Mesenchymal stem cell (in vitro differentiated cells and primary cell): ENCODE data around the gene TAS2R14.
A peak's percentile ranks its signal among the peaks of the same experiment; 100 is the strongest.

ENCODE experiments used
- DNase-seq: peaks from one replicate; pipeline ENCODE4 v3.0.0-alpha.2; 2013
- H2AFZ ChIP-seq: one replicate; pipeline ENCODE4 v1.6.1; 2013; ENCODE audit warnings: low read depth, mild to moderate bottlenecking, control low read depth, inconsistent platforms, low read length, moderate library complexity
- H2AK5ac ChIP-seq: 2 replicates; pipeline ENCODE4 v1.6.1; 2013; ENCODE audit warnings: low read length, moderate library complexity, mild to moderate bottlenecking, inconsistent platforms; ENCODE audit not compliant: severe bottlenecking
- H2BK120ac ChIP-seq: one replicate; pipeline ENCODE4 v1.6.1; 2013; ENCODE audit warnings: low read depth, mild to moderate bottlenecking, inconsistent platforms, low read length, moderate library complexity
- H2BK12ac ChIP-seq, 2 experiments: one replicate each; pipeline ENCODE4 v1.6.1; 2013; ENCODE audit warnings: inconsistent platforms in 2 of 2, low read length in 2 of 2, mild to moderate bottlenecking in 2 of 2, moderate library complexity in 2 of 2, control low read depth in 1 of 2
- H2BK15ac ChIP-seq: one replicate; pipeline ENCODE4 v1.6.1; 2013; ENCODE audit warnings: mild to moderate bottlenecking, low read depth, inconsistent platforms; ENCODE audit not compliant: poor library complexity, severe bottlenecking
- H2BK5ac ChIP-seq: 2 replicates; pipeline ENCODE4 v1.6.1; 2013; ENCODE audit warnings: low read depth, mild to moderate bottlenecking, low read length, control low read depth, inconsistent platforms; ENCODE audit not compliant: poor library complexity, severe bottlenecking
- H3K14ac ChIP-seq, 2 experiments: one replicate each; pipeline ENCODE4 v1.6.1; 2013; ENCODE audit warnings: inconsistent platforms in 2 of 2, low read length in 2 of 2, control low read depth in 1 of 2, mild to moderate bottlenecking in 1 of 2, moderate library complexity in 1 of 2
- H3K18ac ChIP-seq, 2 experiments: one replicate each; pipeline ENCODE4 v1.6.1; 2013; ENCODE audit warnings: inconsistent platforms in 2 of 2, low read length in 2 of 2, control low read depth in 1 of 2, low read depth in 1 of 2, mild to moderate bottlenecking in 1 of 2
- H3K23ac ChIP-seq, 2 experiments: one replicate each; pipeline ENCODE4 v1.6.1; 2013; ENCODE audit warnings: inconsistent platforms in 2 of 2, low read length in 2 of 2, mild to moderate bottlenecking in 2 of 2, moderate library complexity in 2 of 2, control low read depth in 1 of 2
- H3K27ac ChIP-seq: 2 replicates; pipeline ENCODE4 v1.5.1; 2013; ENCODE audit warnings: mild to moderate bottlenecking, moderate library complexity, low read length, control low read depth, inconsistent platforms; ENCODE audit not compliant: poor library complexity, severe bottlenecking
- H3K27me3 ChIP-seq, 2 experiments: 2 replicates each; pipeline versions ENCODE4 v1.6.1 to v1.7.0; 2013; ENCODE audit warnings: low read length in 2 of 2, mild to moderate bottlenecking in 2 of 2, moderate library complexity in 2 of 2, control low read depth in 1 of 2, inconsistent platforms in 1 of 2; ENCODE audit not compliant: control insufficient read depth in 1 of 2, insufficient read depth in 1 of 2
- H3K36me3 ChIP-seq, 2 experiments: 2 replicates each; pipeline versions ENCODE4 v1.6.1 to v1.7.0; 2013; ENCODE audit warnings: low read length in 2 of 2, control low read depth in 1 of 2, inconsistent platforms in 1 of 2, low read depth in 1 of 2, mild to moderate bottlenecking in 1 of 2; ENCODE audit not compliant: insufficient read depth in 2 of 2, control insufficient read depth in 1 of 2
- H3K4ac ChIP-seq, 2 experiments: one replicate each; pipeline ENCODE4 v1.6.1; 2013; ENCODE audit warnings: inconsistent platforms in 2 of 2, low read length in 2 of 2, mild to moderate bottlenecking in 2 of 2, moderate library complexity in 2 of 2, control low read depth in 1 of 2, low read depth in 1 of 2
- H3K4me1 ChIP-seq: 2 replicates; pipeline ENCODE4 v1.6.1; 2013; ENCODE audit warnings: low read depth, low read length, control low read depth; ENCODE audit not compliant: control insufficient read depth, insufficient read depth
- H3K4me2 ChIP-seq: 2 replicates; pipeline ENCODE4 v1.6.1; 2013; ENCODE audit warnings: low read length, mild to moderate bottlenecking, inconsistent platforms; ENCODE audit not compliant: poor library complexity, severe bottlenecking
- H3K4me3 ChIP-seq, 2 experiments: 2 replicates each; pipeline versions ENCODE4 v1.5.1 to v1.7.0; 2013; ENCODE audit warnings: low read length in 2 of 2, mild to moderate bottlenecking in 2 of 2, control low read depth in 1 of 2, low read depth in 1 of 2; ENCODE audit not compliant: insufficient read depth in 1 of 2
- H3K79me1 ChIP-seq: replicated peaks from 2 replicates; pipeline ENCODE4 v1.6.1; 2013; ENCODE audit warnings: mild to moderate bottlenecking, control low read depth, low read length, inconsistent platforms; ENCODE audit not compliant: poor library complexity, severe bottlenecking
- H3K9ac ChIP-seq: 2 replicates; pipeline ENCODE4 v1.7.0; 2013; ENCODE audit warnings: mild to moderate bottlenecking, low read length, moderate library complexity
- H3K9me3 ChIP-seq: 2 replicates; pipeline ENCODE4 v1.7.0; 2013; ENCODE audit warnings: mild to moderate bottlenecking, low read length; ENCODE audit not compliant: control insufficient read depth
- H4K8ac ChIP-seq: one replicate; pipeline ENCODE4 v1.6.1; 2013; ENCODE audit warnings: inconsistent platforms, mild to moderate bottlenecking, low read length, moderate library complexity
- H4K91ac ChIP-seq: one replicate; pipeline ENCODE4 v1.6.1; 2013; ENCODE audit warnings: mild to moderate bottlenecking, low read length, inconsistent platforms
- WGBS: methylation state at CpG from one replicate; pipeline ENCODE4 v1.1.7; 2013; ENCODE audit warnings: mixed read lengths; 5-methylcytosine and 5-hydroxymethylcytosine counted together

TAS2R14 gene

DNA sequence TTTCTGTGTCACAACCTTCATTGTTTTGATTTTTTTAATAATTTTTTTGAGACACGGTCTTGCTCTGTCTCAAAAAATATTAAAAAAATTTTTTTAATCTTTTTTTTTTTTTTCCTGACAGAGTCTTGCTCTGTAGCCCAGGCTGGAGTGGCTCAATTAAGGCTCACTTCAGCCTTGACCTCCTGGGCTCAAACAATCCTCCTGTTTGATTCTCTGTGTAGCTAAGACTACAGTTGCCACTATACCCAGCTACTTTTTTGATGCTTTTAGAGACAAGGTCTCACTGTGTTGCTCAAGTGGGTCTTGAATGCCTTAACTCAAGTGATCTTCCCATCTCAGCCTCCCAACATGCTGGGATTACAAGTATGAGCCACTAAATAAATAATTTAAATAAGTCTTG is 19.3 kb downstream of the TAS2R14 start:
- no peaks in the 10 kb centered on the region for H3K36me3 ChIP-seq
- H4K8ac ChIP-seq, result peak overlapping the region; percentile 28
- no peak overlapping the region for H3K27ac ChIP-seq
- H3K4ac ChIP-seq, result no peak overlapping the region
- no peak overlapping the region for H3K14ac ChIP-seq
- no peaks in the 10 kb centered on the region for H3K79me1 ChIP-seq
- H3K4me2 ChIP-seq, result no peak overlapping the region
- no peak overlapping the region for H3K4me3 ChIP-seq
- H2BK15ac ChIP-seq, result no peak overlapping the region
- H2AFZ ChIP-seq, result no peak overlapping the region
- H2BK5ac ChIP-seq, result no peak overlapping the region
- H2BK12ac ChIP-seq, result no peak overlapping the region
- DNase-seq, result no peak
- WGBS, result 100% methylated on average over 1 of the region's 1 CpG
- H3K9ac ChIP-seq, result no peak overlapping the region
- no peaks in the 10 kb centered on the region for H3K9me3 ChIP-seq
- H3K4me1 ChIP-seq, result no peaks in the 10 kb centered on the region
- H3K18ac ChIP-seq, result no peak overlapping the region
- H3K27me3 ChIP-seq, result no peaks in the 10 kb centered on the region
- H2BK120ac ChIP-seq, result no peak overlapping the region
- no peak overlapping the region for H3K23ac ChIP-seq
- H2AK5ac ChIP-seq, result no peak overlapping the region
- no peak overlapping the region for H4K91ac ChIP-seq

DNA sequence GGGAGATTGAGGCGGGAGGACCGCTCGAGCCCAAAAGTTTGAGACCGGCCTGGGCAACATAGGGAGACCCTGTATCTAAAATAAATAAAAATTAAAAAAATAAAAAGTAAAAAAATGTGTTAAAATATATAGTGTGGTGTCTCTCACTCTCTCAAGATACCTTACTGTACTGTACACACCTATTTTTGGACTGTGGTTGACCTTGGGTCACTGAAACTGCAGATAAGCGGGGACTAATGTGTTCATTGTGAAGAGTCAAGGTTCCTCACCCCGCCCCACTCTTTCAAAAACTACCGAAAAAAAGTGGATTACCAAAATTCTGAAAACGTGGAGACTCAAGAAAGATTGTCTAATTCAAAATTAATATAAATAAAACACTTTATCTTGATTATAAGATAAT is 28.7 kb downstream of the TAS2R14 start:
- 60% methylated on average over 2 of the region's 8 CpGs for WGBS

DNA sequence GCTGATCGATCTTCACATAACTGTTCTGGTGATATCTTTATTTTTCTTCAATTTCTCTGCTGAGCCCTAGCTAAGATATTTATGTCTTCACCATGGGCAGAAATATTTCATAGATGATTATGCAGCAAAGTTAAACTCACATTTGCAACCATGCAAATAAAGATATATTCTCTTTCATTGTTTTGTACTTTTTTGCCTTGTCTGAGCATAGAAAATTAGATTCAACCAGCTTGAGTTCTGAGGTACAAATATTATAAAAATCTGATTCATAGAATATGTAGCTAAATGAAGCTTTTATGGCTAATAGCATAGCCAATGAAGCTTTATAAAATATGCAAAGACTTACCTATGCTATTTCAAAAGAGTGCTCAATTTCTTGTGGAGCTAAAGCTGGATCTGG is 29.6 kb downstream of the TAS2R14 start, which contains the start of gene TAS2R13:
TSS of gene TAS2R13 (minus strand) at position 101 of the 400 bp plus-strand sequence. CDS start 264 bp downstream, outside the sequence.
- Histone ChIP-seq H3K4me1 (no peaks in the 10 kb centered on the region), H2BK15ac (no peak within 1 kb of the TSS), H4K8ac (no peak within 1 kb of the TSS), H4K91ac (no peak within 1 kb of the TSS), H2AFZ (no peak within 1 kb of the TSS), H3K79me1 (peaks cover 4% of the 10 kb centered on the region), H3K36me3 (no peaks in the 10 kb centered on the region), H3K18ac (no peak within 1 kb of the TSS), H3K23ac (no peak within 1 kb of the TSS), H3K9me3 (peaks cover 13% of the 10 kb centered on the region), H2BK120ac (no peak within 1 kb of the TSS), H3K9ac (no peak within 1 kb of the TSS), H3K4me3 (no peak within 1 kb of the TSS), H2BK12ac (no peak within 1 kb of the TSS), H3K4me2 (no peak within 1 kb of the TSS), H3K4ac (no peak within 1 kb of the TSS), H3K14ac (no peak within 1 kb of the TSS), H2AK5ac (no peak within 1 kb of the TSS), H3K27ac (no peak within 1 kb of the TSS), H3K27me3 (no peaks in the 10 kb centered on the region), H2BK5ac (no peak within 1 kb of the TSS)
- WGBS, result no CpG with 5 or more reads among the region's 1 CpG
- no peak for DNase-seq

More for the DNA sequence above, 28.7 kb downstream of the TAS2R14 start:
- Histone ChIP-seq H3K4me3 (no peak overlapping the region), H2BK5ac (no peak overlapping the region), H2BK120ac (no peak overlapping the region), H2BK15ac (no peak overlapping the region), H3K9me3 (peaks cover 4% of the 10 kb centered on the region), H3K4me2 (no peak overlapping the region), H3K9ac (no peak overlapping the region), H2BK12ac (no peak overlapping the region), H2AFZ (no peak overlapping the region), H3K36me3 (no peaks in the 10 kb centered on the region), H3K18ac (no peak overlapping the region), H3K4me1 (no peaks in the 10 kb centered on the region), H3K27me3 (no peaks in the 10 kb centered on the region), H2AK5ac (no peak overlapping the region), H4K91ac (no peak overlapping the region), H3K23ac (no peak overlapping the region), H3K27ac (no peak overlapping the region), H3K79me1 (peaks cover 1% of the 10 kb centered on the region), H4K8ac (no peak overlapping the region), H3K14ac (no peak overlapping the region), H3K4ac (no peak overlapping the region)
- no peak for DNase-seq

DNA sequence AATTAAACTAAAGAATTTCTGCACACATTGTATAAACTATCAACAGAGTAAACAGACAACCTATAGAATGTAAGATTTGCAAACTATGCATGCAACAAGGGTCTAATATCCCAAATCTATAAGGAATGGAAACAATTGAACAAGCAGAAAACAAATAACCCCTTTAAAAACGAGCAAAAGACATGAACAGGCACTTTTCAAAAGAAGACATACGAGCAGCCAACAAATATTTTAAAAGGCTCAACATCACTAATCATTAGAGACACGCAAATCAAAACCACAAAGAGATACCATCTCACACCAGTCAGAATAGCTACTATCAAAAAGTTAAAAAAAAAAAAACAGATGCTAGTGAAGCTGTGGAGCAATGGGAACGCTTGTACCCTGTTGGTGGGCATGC is 34.4 kb downstream of the TAS2R14 start:
- no peak overlapping the region for H3K4me2 ChIP-seq
- H3K14ac ChIP-seq, result no peak overlapping the region
- H3K4me3 ChIP-seq, result no peak overlapping the region
- H3K36me3 ChIP-seq, result peaks cover 0 to 5% of the 10 kb centered on the region in 2 experiments
- no peak for DNase-seq
- 98% methylated on average over 3 of the region's 4 CpGs for WGBS
- H2BK12ac ChIP-seq, result no peak overlapping the region
- H2BK120ac ChIP-seq, result no peak overlapping the region
- no peak overlapping the region for H3K9ac ChIP-seq
- no peak overlapping the region for H2BK5ac ChIP-seq
- H3K79me1 ChIP-seq, result peaks cover 17% of the 10 kb centered on the region
- no peak overlapping the region for H4K8ac ChIP-seq
- no peaks in the 10 kb centered on the region for H3K4me1 ChIP-seq
- no peak overlapping the region for H3K18ac ChIP-seq
- H3K4ac ChIP-seq, result no peak overlapping the region
- H3K27ac ChIP-seq, result no peak overlapping the region
- no peak overlapping the region for H2AFZ ChIP-seq
- peaks cover 35% of the 10 kb centered on the region for H3K9me3 ChIP-seq
- no peak overlapping the region for H2BK15ac ChIP-seq
- no peaks in the 10 kb centered on the region for H3K27me3 ChIP-seq
- no peak overlapping the region for H4K91ac ChIP-seq
- H3K23ac ChIP-seq, result no peak overlapping the region
- no peak overlapping the region for H2AK5ac ChIP-seq
